ENCODE measurements around the gene ZNF333. TPM values are rescaled to one million over a fixed set of nuclear protein-coding genes. Genes with fewer than 3 reads are reported as not detected.

The ZNF333 gene
- total and polyA plus RNA-seq, 2 donors from 2014 or later, result 4.1 to 20.8 TPM

GRCh38 chr19:14722127-14722526 is 32.3 kb downstream of the ZNF333 start:
- no peaks in the 10 kb centered on the region for H3K4me1 ChIP-seq (ENCODE audit: control insufficient read depth in 2 of 3, insufficient read depth in 2 of 3, low read depth in 1 of 3, low read length in 3 of 3)
- H3K9ac ChIP-seq (ENCODE audit: low read length in 3 of 3), result no peak overlapping the region
- TF ChIP-seq, protein P1, sequence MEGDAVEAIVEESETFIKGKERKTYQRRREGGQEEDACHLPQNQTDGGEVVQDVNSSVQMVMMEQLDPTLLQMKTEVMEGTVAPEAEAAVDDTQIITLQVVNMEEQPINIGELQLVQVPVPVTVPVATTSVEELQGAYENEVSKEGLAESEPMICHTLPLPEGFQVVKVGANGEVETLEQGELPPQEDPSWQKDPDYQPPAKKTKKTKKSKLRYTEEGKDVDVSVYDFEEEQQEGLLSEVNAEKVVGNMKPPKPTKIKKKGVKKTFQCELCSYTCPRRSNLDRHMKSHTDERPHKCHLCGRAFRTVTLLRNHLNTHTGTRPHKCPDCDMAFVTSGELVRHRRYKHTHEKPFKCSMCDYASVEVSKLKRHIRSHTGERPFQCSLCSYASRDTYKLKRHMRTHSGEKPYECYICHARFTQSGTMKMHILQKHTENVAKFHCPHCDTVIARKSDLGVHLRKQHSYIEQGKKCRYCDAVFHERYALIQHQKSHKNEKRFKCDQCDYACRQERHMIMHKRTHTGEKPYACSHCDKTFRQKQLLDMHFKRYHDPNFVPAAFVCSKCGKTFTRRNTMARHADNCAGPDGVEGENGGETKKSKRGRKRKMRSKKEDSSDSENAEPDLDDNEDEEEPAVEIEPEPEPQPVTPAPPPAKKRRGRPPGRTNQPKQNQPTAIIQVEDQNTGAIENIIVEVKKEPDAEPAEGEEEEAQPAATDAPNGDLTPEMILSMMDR (IDR thresholded peaks at IDR 0.05; ENCODE audit: borderline replicate concordance, extremely low read depth, insufficient read depth), result no peak
- H3K4me3 ChIP-seq (ENCODE audit: low read length in 3 of 3), result no peak overlapping the region
- no peak overlapping the region for H3K27ac ChIP-seq (ENCODE audit: low read depth in 2 of 2, low read length in 2 of 2)
- intact Hi-C loops (cut with DNase I), result no loop called here
- H3K9me3 ChIP-seq (ENCODE audit: control insufficient read depth in 2 of 3, insufficient read depth in 1 of 3, low read length in 3 of 3), result peaks cover 7 to 80% (median 38%) of the 10 kb centered on the region in 3 donors
- DNase-seq (no peak), FAIRE-seq (no peak)
- H3K27me3 ChIP-seq (ENCODE audit: control insufficient read depth, insufficient read depth, low read length), result no peaks in the 10 kb centered on the region
- H3K36me3 ChIP-seq (ENCODE audit: control insufficient read depth in 2 of 3, insufficient read depth in 3 of 3, low read length in 3 of 3), result peaks cover 14 to 25% (median 24%) of the 10 kb centered on the region in 3 donors

GRCh38 chr19:14728595-14728994 is 38.7 kb downstream of the ZNF333 start:
- Histone ChIP-seq H3K27ac (ENCODE audit: low read depth in 2 of 2, low read length in 2 of 2) (no peak overlapping the region), H3K4me1 (ENCODE audit: control insufficient read depth in 2 of 3, insufficient read depth in 2 of 3, low read depth in 1 of 3, low read length in 3 of 3) (no peaks in the 10 kb centered on the region), H3K9ac (ENCODE audit: low read length in 3 of 3) (no peak overlapping the region), H3K9me3 (ENCODE audit: control insufficient read depth in 2 of 3, insufficient read depth in 1 of 3, low read length in 3 of 3) (peaks cover 0 to 37% (median 17%) of the 10 kb centered on the region in 3 donors), H3K36me3 (ENCODE audit: control insufficient read depth in 2 of 3, insufficient read depth in 3 of 3, low read length in 3 of 3) (peaks cover 0 to 3% (median 0%) of the 10 kb centered on the region in 3 donors), H3K4me3 (ENCODE audit: low read length in 3 of 3) (no peak overlapping the region), H3K27me3 (ENCODE audit: control insufficient read depth, insufficient read depth, low read length) (no peaks in the 10 kb centered on the region)
- TF ChIP-seq, protein P1 (IDR thresholded peaks at IDR 0.05; ENCODE audit: borderline replicate concordance, extremely low read depth, insufficient read depth), result no peak
- DNase-seq, result no peak
- intact Hi-C loops (cut with DNase I), result no loop called here
- FAIRE-seq, result no peak

DNA sequence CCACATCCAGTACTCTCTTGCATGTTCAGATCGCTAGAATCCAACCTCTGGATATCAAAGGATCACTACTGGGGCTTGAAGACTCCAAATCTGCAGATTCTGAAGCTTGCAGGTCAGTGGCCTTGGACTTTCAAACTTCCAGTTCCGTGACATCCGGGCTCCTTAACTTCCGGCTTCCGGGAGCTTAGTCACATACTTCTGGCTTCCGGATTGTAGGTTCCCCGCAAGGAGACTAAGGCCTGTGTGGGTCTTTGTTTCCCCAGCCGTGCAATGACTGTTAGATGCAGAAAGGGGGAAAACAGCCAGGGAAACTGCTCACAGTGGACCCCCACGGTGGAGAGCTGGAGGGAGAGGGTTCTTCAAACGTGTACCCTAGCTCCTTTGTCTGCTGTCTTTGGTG is 41.4 kb downstream of the ZNF333 start:
- Histone ChIP-seq H3K9ac (ENCODE audit: low read length in 3 of 3) (no peak overlapping the region), H3K27ac (ENCODE audit: low read depth in 2 of 2, low read length in 2 of 2) (no peak overlapping the region), H3K9me3 (ENCODE audit: control insufficient read depth in 2 of 3, insufficient read depth in 1 of 3, low read length in 3 of 3) (peaks cover 0 to 19% (median 12%) of the 10 kb centered on the region in 3 donors), H3K4me1 (ENCODE audit: control insufficient read depth in 2 of 3, insufficient read depth in 2 of 3, low read depth in 1 of 3, low read length in 3 of 3) (no peaks in the 10 kb centered on the region), H3K4me3 (ENCODE audit: low read length in 3 of 3) (no peak overlapping the region), H3K36me3 (ENCODE audit: control insufficient read depth in 2 of 3, insufficient read depth in 3 of 3, low read length in 3 of 3) (no peaks in the 10 kb centered on the region), H3K27me3 (ENCODE audit: control insufficient read depth, insufficient read depth, low read length) (no peaks in the 10 kb centered on the region)
- FAIRE-seq, result no peak
- TF ChIP-seq, protein P1 (IDR thresholded peaks at IDR 0.05; ENCODE audit: borderline replicate concordance, extremely low read depth, insufficient read depth), result no peak
- no peak for DNase-seq
- intact Hi-C loops (cut with DNase I), result no loop called here

- no peak overlapping the region for H3K9ac ChIP-seq (ENCODE audit: low read length in 3 of 3)
- TF ChIP-seq, protein P1 (IDR thresholded peaks at IDR 0.05; ENCODE audit: borderline replicate concordance, extremely low read depth, insufficient read depth), result no peak
- no peak for FAIRE-seq
- H3K4me1 ChIP-seq (ENCODE audit: control insufficient read depth in 2 of 3, insufficient read depth in 2 of 3, low read depth in 1 of 3, low read length in 3 of 3), result no peaks in the 10 kb centered on the region
- H3K9me3 ChIP-seq (ENCODE audit: control insufficient read depth in 2 of 3, insufficient read depth in 1 of 3, low read length in 3 of 3), result peaks cover 0 to 12% (median 8%) of the 10 kb centered on the region in 3 donors
- H3K27me3 ChIP-seq (ENCODE audit: control insufficient read depth, insufficient read depth, low read length), result no peaks in the 10 kb centered on the region
- no peak overlapping the region for H3K27ac ChIP-seq (ENCODE audit: low read depth in 2 of 2, low read length in 2 of 2)
- no peak for DNase-seq
- H3K4me3 ChIP-seq (ENCODE audit: low read length in 3 of 3), result no peak overlapping the region
- no peaks in the 10 kb centered on the region for H3K36me3 ChIP-seq (ENCODE audit: control insufficient read depth in 2 of 3, insufficient read depth in 3 of 3, low read length in 3 of 3)
- intact Hi-C loops (cut with DNase I), result no loop called here
Measured at GRCh38 chr19:14732510-14732909, 42.7 kb downstream of the ZNF333 start.
